Suprapubic skin (tissue), 4 donors: ENCODE results near the gene SLC25A29. TPM values are rescaled to one million over a fixed set of nuclear protein-coding genes. Genes with fewer than 3 reads are reported as not detected.

Source experiments
- DNase-seq, 2 donors: peaks; one replicate each; pipeline ENCODE4 v3.0.0-alpha.2; 2019; ENCODE audit warnings: low spot score in 2 of 2
- H3K27ac ChIP-seq: fragments of 200-600 bp; sonication (generic); one replicate; pipeline ENCODE4 v1.5.1; 2019
- H3K27me3 ChIP-seq: fragments of 200-600 bp; sonication (generic); one replicate; pipeline ENCODE4 v1.5.1; 2019
- H3K36me3 ChIP-seq: fragments of 200-600 bp; sonication (generic); one replicate; pipeline ENCODE4 v1.5.1; 2019
- H3K4me1 ChIP-seq: fragments of 200-600 bp; sonication (generic); one replicate; pipeline ENCODE4 v1.5.1; 2019
- H3K4me3 ChIP-seq: fragments of 200-600 bp; sonication (generic); one replicate; pipeline ENCODE4 v1.5.1; 2019; ENCODE audit warnings: mild to moderate bottlenecking
- H3K9me3 ChIP-seq: fragments of 200-600 bp; sonication (generic); one replicate; pipeline ENCODE4 v1.5.1; 2019
- CTCF ChIP-seq, 2 donors: fragments of 200-600 bp in 1 of 2; fragments of 450-650 bp in 1 of 2; sonication (generic) in 1 of 2; IDR thresholded peaks; one replicate each; pipeline ENCODE4 v1.5.1; 2016 to 2019; ENCODE audit warnings: antibody characterized with exemption in 2 of 2, mild to moderate bottlenecking in 1 of 2, moderate library complexity in 1 of 2
- EP300 ChIP-seq: sonication (generic); formaldehyde crosslinking; IDR thresholded peaks from one replicate; pipeline ENCODE4 v1.6.1; 2017; ENCODE audit warnings: antibody characterized with exemption
- POLR2A ChIP-seq, 2 donors: fragments of 450-650 bp; IDR thresholded peaks; one replicate each; pipeline ENCODE4 v1.6.1; 2017; ENCODE audit warnings: antibody characterized with exemption in 2 of 2, mild to moderate bottlenecking in 2 of 2, moderate library complexity in 2 of 2
- POLR2AphosphoS5 ChIP-seq, 3 donors: sonication (generic); formaldehyde crosslinking; IDR thresholded peaks; one replicate each; pipeline ENCODE4 v1.6.1; 2017; ENCODE audit warnings: antibody characterized with exemption in 3 of 3
- WGBS: methylation state at CpG from one replicate; pipeline ENCODE4 v1.1.5; 2018; 5-methylcytosine and 5-hydroxymethylcytosine counted together
- total RNA-seq, 4 donors: library from RNA; depleted of rRNA; stranded (reverse); fragments of >200 nt; gene quantifications; one replicate each; pipeline ENCODE4 v1.1.0, GENCODE V29; 2016

The SLC25A29 gene
- total RNA-seq, 4 donors from 2014 or later: 88.1 to 254 (median 120) TPM

GRCh38 chr14:100340423-100340813, 34.2 kb upstream of the SLC25A29 start:
- 78% methylated on average over 5 of the region's 6 CpGs for WGBS
- no peak overlapping the region for H3K4me3 ChIP-seq
- peak in 1 of 2 donors; percentile 47 for DNase-seq
- H3K27ac ChIP-seq: peak overlapping the region; percentile 67
- peaks cover 37% of the 10 kb centered on the region for H3K36me3 ChIP-seq
- no peaks in the 10 kb centered on the region for H3K27me3 ChIP-seq
- no peaks in the 10 kb centered on the region for H3K9me3 ChIP-seq
- TF ChIP-seq POLR2A (IDR thresholded peaks at IDR 0.05): no peak
- no peak for TF ChIP-seq CTCF (IDR thresholded peaks at IDR 0.05)
- TF ChIP-seq EP300: no peak
- no peak for TF ChIP-seq POLR2AphosphoS5 (IDR thresholded peaks at IDR 0.05)
- H3K4me1 ChIP-seq: peaks cover 20% of the 10 kb centered on the region

- TF ChIP-seq EP300 (no peak), POLR2A (IDR thresholded peaks at IDR 0.05) (no peak), POLR2AphosphoS5 (IDR thresholded peaks at IDR 0.05) (no peak)
- peaks cover 41% of the 10 kb centered on the region for H3K36me3 ChIP-seq
These were observed 33.6 kb upstream of the SLC25A29 start for GRCh38 chr14:100339766-100340422.

GRCh38 chr14:100336618-100337530, 30.6 kb upstream of the SLC25A29 start:
- Histone ChIP-seq H3K27me3 (no peaks in the 10 kb centered on the region), H3K27ac (no peak overlapping the region), H3K4me3 (no peak overlapping the region), H3K36me3 (peaks cover 37% of the 10 kb centered on the region), H3K9me3 (no peaks in the 10 kb centered on the region), H3K4me1 (peaks cover 14% of the 10 kb centered on the region)
- DNase-seq: peak; percentile 27 to 37
- WGBS: 92% methylated on average over 14 of the region's 18 CpGs
- TF ChIP-seq POLR2AphosphoS5 (IDR thresholded peaks at IDR 0.05) (no peak), EP300 (no peak), CTCF (IDR thresholded peaks at IDR 0.05) (no peak), POLR2A (IDR thresholded peaks at IDR 0.05) (no peak)

More at GRCh38 chr14:100339766-100340422, 33.6 kb upstream of the SLC25A29 start:
- no peak overlapping the region for H3K27ac ChIP-seq
- DNase-seq: peak in 1 of 2 donors; percentile 45
- H3K4me3 ChIP-seq: no peak overlapping the region
- WGBS: 85% methylated on average over 5 of the region's 6 CpGs
- H3K4me1 ChIP-seq: peaks cover 20% of the 10 kb centered on the region
- no peaks in the 10 kb centered on the region for H3K27me3 ChIP-seq
- no peaks in the 10 kb centered on the region for H3K9me3 ChIP-seq

GRCh38 chr14:100334904-100335303, 28.7 kb upstream of the SLC25A29 start:
- Histone ChIP-seq H3K4me3 (no peak overlapping the region), H3K27ac (no peak overlapping the region), H3K36me3 (peaks cover 32% of the 10 kb centered on the region), H3K9me3 (no peaks in the 10 kb centered on the region), H3K27me3 (no peaks in the 10 kb centered on the region), H3K4me1 (peaks cover 2% of the 10 kb centered on the region)
- TF ChIP-seq EP300 (no peak), POLR2A (IDR thresholded peaks at IDR 0.05) (no peak), CTCF (IDR thresholded peaks at IDR 0.05) (no peak), POLR2AphosphoS5 (IDR thresholded peaks at IDR 0.05) (no peak)
- WGBS: 77% methylated on average over 12 of the region's 12 CpGs
- peak; percentile 48 to 50 for DNase-seq

- H3K9me3 ChIP-seq: no peaks in the 10 kb centered on the region
- H3K27me3 ChIP-seq: no peaks in the 10 kb centered on the region
- H3K4me1 ChIP-seq: no peaks in the 10 kb centered on the region
- no peak for TF ChIP-seq EP300
- H3K27ac ChIP-seq: no peak overlapping the region
- 91% methylated on average over 2 of the region's 7 CpGs for WGBS
- peak in 1 of 2 donors; percentile 33 for DNase-seq
- H3K4me3 ChIP-seq: no peak overlapping the region
- peaks cover 28% of the 10 kb centered on the region for H3K36me3 ChIP-seq
These were observed 27.6 kb upstream of the SLC25A29 start for GRCh38 chr14:100333827-100334226.

GRCh38 chr14:100333311-100333710, 27.1 kb upstream of the SLC25A29 start:
- H3K4me1 ChIP-seq: no peaks in the 10 kb centered on the region
- peaks cover 24% of the 10 kb centered on the region for H3K36me3 ChIP-seq
- no peaks in the 10 kb centered on the region for H3K27me3 ChIP-seq
- no peak for DNase-seq
- TF ChIP-seq POLR2A (IDR thresholded peaks at IDR 0.05): no peak
- no peak for TF ChIP-seq EP300
- TF ChIP-seq CTCF (IDR thresholded peaks at IDR 0.05): no peak
- TF ChIP-seq POLR2AphosphoS5 (IDR thresholded peaks at IDR 0.05): no peak
- H3K4me3 ChIP-seq: no peak overlapping the region
- no peak overlapping the region for H3K27ac ChIP-seq
- no CpG with 5 or more reads among the region's 8 CpGs for WGBS
- H3K9me3 ChIP-seq: no peaks in the 10 kb centered on the region
